Renal cortex interstitium (tissue), 11 donors: ENCODE measurements around the gene MXRA7. TPM values are rescaled to one million over a fixed set of nuclear protein-coding genes. Genes with fewer than 3 reads are reported as not detected.
"Not testable (repeated sequence)": the region's sequence is repeated elsewhere in the genome, so short reads cannot be mapped to it uniquely, and the experiment has no call there.

Source experiments
- DNase-seq, 11 donors: peaks; one replicate each; pipeline ENCODE4 v3.0.0-alpha.2; 2013; ENCODE audit warnings: low read depth in 9 of 11, low spot score in 4 of 11; ENCODE audit errors: extremely low read depth in 1 of 11
- polyA plus RNA-seq, 3 donors: library from polyadenylated mRNA; unstranded; fragments of 120-200 nt; gene quantifications; one replicate each; pipeline ENCODE4 v1.2.1, GENCODE V29; 2013; ENCODE audit not compliant: insufficient read length in 3 of 3

Gene MXRA7
- polyA plus RNA-seq, 3 donors: 102 to 112 (median 106) TPM

- DNase-seq: not testable (repeated sequence)
Observed at GRCh38 chr17:76722977-76723376, 12.2 kb upstream of the MXRA7 start.

- DNase-seq: no peak
Observed at GRCh38 chr17:76722279-76722678, 11.5 kb upstream of the MXRA7 start.

GRCh38 chr17:76721463-76721862 is 10.7 kb upstream of the MXRA7 start:
- DNase-seq: no peak

GRCh38 chr17:76720941-76721340 is 10.2 kb upstream of the MXRA7 start:
- DNase-seq: no peak

GRCh38 chr17:76720211-76720610 is 9.4 kb upstream of the MXRA7 start:
- DNase-seq: no peak

- DNase-seq: no peak
Observed at GRCh38 chr17:76718516-76718915, 7.8 kb upstream of the MXRA7 start.

- DNase-seq: no peak
Observed at GRCh38 chr17:76716839-76717215, 6.1 kb upstream of the MXRA7 start.

- DNase-seq: no peak
Observed at GRCh38 chr17:76716146-76716838, 5.5 kb upstream of the MXRA7 start.

- DNase-seq: no peak
Observed at GRCh38 chr17:76715496-76715830, 4.7 kb upstream of the MXRA7 start.

- no peak for DNase-seq
Observed at GRCh38 chr17:76714822-76715495, 4.2 kb upstream of the MXRA7 start.

- no peak for DNase-seq
Observed at GRCh38 chr17:76714336-76714735, 3.6 kb upstream of the MXRA7 start.

GRCh38 chr17:76713765-76714164 is 3.0 kb upstream of the MXRA7 start:
- no peak for DNase-seq

- DNase-seq: not testable (repeated sequence)
Observed at GRCh38 chr17:76712321-76712720, 1.6 kb upstream of the MXRA7 start.

- not testable (repeated sequence) for DNase-seq
Observed at GRCh38 chr17:76709951-76710862, 558 bp downstream of the MXRA7 start.

- DNase-seq: peak in 7 of 11 donors; percentile 67 to 85 (median 81)
Observed at GRCh38 chr17:76709077-76709950, 1.5 kb downstream of the MXRA7 start.

- DNase-seq: no peak
Observed at GRCh38 chr17:76707985-76708807, 2.6 kb downstream of the MXRA7 start.

GRCh38 chr17:76706817-76707216 is 3.9 kb downstream of the MXRA7 start:
- DNase-seq: no peak

- DNase-seq: no peak
Observed at GRCh38 chr17:76704805-76705204, 6.0 kb downstream of the MXRA7 start.
